UCSD-AML1 (cell line): Measurements from ENCODE around the gene SLIT3.

Source experiments
- DNase-seq: peaks from one replicate; lab custom pipeline; 2025; ENCODE audit not compliant: unreplicated experiment; lab: John Stamatoyannopoulos, UW

SLIT3 gene

DNA sequence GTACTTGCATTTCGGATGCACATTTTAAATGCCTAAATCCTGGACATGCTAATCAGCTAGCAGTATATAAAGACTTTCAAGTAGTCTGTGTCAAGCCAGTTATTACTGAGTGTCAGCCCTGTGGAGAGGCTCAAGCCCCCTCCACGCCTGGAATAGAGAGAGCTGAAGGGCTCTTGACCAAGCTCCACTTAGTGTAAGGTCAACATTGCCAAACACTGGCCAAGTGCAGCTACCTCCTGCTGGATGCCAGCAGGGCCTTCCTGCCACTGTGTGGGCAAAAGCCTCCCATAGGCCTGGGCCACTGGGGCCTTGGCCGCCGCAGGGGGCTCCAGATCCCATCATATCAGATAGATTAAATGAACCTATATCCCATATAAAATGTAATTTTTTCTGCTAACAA lies 482.4 kb downstream of the SLIT3 start:
- DNase-seq, result no peak

DNA sequence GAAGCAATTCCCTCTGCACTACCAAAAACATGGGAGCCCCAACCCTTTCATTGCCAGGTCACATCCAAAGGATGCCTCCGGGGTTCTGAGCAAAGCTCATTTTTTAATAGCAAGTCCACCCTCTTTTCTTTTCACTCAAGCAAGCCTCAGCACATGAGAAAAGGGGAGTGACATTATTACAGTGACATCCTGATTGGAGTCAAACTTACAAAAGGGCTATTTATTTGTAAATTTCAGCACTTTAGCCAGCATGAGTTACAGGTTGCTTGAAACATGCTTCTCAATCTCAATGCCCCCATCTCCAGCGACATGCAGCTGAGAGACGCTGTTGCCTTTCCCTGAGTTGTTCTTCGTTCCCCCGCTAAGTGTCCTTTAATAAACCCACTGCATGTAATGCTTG lies 483.3 kb downstream of the SLIT3 start:
- DNase-seq, result no peak

DNA sequence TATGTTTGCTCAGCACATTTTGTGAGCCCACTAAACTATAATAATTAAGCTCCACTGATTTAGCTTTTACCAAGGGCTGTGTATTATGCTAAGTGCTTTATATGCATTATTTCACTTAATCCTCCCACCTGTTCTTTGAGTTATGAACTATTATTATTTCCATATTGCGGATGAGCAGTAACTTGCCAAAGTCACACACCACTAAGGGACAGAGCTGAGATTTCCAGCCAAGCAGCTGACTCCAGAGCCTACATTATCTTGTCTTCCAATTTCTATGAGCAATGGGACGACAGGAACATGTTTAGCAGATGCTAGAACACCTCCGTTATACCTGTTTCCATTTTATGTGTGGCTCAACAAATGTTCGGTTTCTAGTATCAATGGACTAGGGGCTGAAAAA lies 484.3 kb downstream of the SLIT3 start:
- DNase-seq, result no peak

DNA sequence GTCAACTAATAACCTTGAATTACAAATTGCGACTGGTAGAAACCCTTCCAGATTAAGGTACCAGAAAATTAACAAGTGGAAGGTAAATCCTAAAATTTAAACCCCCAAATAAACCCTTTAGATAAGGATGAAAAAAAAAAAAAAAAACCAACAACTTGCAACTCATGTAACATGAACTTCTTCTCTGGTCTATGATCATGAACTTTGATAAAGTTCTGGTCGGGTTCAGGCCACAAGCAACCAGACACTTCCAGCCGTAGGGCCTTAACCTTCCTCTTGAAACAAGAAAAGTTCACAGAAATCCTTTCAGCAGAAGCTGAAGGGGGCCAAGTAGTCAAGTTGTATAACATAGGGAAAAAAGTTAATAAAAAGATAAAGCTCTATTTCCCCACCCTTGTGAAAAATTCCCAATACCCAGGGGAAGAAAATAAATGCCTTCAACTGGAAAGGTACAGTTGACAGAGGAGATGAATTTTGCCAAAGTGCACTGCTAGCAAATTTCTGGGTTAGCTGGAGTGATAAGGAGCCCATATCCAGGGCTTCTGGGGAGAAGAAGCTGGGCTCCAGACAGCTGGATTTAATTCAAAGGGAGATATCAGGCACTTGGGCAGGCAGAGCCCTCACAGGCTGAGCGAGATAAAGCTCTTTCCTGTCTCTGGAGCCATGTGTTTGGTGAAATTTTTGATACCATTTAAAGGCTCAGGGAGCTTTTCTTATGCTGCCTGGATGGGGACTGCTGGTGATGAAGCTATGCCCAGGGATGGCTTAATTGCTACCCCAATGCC lies 487.6 kb downstream of the SLIT3 start:
- DNase-seq, result no peak

DNA sequence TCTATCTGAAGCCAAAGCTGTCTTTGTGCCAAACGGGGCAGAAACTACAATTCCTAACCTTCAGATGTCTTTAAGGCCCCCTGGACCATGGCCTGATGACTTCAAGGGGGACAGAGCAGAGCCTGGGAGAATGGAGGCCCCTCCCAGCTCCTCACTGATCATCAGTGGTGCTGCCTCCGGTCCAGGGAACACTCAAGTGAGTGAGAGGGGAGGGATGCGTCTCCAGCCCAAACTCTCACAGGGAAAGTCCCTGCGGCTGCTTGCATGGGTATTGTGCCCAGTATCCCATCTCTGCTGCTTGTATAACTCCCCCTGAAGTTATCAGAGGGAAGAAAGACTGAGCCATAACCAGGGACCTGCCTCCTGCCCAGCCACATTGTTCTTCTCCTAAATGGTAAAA lies 490.3 kb downstream of the SLIT3 start:
- no peak for DNase-seq

DNA sequence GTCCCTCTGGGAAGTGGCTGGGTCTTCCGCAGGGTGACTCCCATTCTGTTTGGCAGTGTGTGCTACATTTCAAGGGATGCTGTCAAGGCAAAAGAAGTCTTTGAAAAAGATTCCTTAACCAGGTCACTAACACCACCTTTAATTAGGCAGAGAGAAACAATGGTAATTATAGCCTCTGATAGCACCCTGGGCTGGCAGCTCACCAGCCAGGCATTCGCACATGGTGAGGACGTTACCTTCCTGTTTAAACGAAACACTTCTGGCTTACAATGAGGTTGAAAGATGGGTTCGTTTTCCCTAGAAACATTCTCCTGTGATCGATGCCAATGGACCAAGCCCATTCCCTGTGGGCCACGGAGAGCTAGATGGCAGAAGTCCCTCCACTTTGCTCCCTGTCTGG lies 491.7 kb downstream of the SLIT3 start:
- DNase-seq, result no peak

DNA sequence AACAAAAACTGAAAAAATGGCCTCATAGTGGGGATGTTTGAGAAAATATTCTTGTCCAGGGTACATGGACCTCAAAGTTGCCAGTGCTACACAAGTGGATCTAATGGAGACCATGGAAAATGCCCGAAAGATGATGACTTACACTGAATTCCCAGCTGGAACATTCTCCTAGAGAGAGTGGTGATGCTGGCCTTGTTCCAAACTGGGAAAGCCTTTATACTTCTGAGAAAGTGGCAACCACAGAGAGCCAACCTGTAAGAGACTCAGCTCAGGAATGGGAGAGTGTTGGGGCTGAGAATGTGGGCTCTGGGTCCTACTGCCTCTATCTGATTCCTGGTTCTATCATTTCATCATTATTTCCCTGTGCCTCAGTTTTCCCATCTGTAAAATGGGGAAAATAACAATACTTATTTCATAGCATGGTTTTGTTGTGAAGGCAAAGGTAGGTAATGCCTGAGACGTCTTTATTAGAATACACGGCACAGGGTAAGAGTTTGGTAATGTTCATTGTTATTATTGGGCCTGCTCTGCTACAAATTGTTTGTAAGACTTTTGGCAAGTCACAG lies 492.8 kb downstream of the SLIT3 start:
- no peak for DNase-seq

DNA sequence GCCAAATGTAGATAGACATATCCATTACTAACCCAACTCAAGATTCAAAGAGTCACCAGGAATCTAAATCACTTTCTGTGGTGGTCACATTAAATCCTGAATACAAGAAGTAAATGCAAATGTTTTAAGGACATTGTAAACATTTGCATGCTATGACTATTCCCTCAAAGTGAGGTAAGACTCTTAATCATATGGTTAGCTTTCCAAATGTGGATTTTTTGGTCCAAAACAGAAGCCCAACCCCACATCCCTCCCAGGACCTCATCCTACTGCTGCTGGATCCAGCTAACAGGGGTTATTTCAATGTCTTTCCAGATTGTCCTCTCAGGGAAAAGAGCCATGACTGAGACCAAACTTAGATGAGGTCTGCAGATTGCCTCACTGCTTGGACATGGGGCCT lies 493.7 kb downstream of the SLIT3 start:
- no peak for DNase-seq

DNA sequence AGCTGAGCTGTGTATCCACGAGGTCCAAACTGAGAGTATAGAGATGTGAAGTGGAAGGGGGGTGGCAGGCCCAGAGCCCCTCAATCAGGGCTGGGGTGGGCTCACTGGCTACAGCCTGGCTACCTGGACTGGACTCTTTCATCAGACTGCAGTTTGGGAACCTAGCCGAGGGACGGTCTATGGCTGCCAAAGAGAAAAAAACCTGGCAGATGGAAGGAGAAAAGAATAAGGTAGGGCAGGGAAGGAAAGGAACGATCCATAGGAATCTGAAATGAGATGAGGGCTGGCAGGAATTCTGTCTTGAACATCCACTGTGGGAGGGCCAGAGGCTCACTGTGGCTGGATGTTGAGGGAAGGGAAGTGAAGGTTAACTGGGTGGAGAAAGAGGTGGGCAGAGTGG lies 497.4 kb downstream of the SLIT3 start:
- DNase-seq, result no peak

DNA sequence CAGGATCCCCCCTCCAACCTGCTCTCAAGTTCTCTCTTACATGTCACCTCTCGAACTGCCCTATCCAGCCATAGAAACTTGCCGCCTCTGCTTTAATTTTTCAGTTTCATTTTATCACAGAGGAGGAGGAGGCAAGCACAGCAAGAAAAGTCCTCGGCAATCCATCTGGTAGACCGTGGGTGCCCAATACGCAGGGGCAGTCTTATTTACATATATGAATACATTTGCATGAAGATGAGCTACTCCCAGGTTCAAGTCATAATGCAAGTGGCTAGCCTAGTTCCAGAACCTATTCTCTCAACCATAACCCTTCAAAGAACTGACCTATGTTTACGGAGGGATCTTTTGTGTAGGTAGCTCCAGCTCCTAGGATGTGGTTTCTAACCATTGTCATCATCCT lies 498.6 kb downstream of the SLIT3 start:
- no peak for DNase-seq

DNA sequence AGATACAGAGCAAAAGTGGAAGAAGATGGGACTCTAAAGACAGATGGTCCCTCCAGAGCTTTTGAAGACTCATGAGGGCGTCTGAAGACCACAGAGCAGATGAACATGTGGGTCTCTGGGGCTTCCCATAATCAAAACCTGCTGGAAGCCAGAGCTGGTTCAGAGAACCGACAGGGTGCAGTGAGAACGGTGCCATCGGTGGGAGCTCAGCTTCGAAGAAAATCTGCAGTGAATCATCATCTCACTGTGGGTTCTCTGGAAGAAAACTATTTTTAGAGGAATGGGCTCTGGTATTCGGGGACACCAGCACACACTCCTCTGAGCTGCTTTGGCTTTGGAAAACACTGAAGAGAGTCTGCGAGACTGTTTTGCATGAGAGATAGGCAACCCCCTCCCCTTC lies 499.4 kb downstream of the SLIT3 start:
- no peak for DNase-seq

DNA sequence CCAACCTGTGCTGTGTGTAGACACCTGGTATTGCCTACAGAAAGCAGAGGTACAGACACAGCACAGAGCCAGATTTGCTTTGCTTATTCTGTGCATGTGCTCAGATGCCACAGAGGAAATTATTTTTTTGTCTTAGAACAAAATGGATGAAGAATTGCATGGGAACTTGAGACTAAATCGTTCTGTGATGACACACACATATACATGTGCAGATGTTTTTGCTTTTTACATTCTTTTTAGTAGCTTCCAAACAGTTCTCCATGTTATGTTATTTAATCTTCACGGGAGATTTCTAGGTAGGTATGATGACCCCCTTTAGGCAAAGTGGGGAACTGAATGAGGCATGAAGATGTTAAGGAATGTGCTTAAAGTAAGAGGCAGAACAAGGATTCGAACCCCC lies 500.2 kb downstream of the SLIT3 start:
- no peak for DNase-seq

DNA sequence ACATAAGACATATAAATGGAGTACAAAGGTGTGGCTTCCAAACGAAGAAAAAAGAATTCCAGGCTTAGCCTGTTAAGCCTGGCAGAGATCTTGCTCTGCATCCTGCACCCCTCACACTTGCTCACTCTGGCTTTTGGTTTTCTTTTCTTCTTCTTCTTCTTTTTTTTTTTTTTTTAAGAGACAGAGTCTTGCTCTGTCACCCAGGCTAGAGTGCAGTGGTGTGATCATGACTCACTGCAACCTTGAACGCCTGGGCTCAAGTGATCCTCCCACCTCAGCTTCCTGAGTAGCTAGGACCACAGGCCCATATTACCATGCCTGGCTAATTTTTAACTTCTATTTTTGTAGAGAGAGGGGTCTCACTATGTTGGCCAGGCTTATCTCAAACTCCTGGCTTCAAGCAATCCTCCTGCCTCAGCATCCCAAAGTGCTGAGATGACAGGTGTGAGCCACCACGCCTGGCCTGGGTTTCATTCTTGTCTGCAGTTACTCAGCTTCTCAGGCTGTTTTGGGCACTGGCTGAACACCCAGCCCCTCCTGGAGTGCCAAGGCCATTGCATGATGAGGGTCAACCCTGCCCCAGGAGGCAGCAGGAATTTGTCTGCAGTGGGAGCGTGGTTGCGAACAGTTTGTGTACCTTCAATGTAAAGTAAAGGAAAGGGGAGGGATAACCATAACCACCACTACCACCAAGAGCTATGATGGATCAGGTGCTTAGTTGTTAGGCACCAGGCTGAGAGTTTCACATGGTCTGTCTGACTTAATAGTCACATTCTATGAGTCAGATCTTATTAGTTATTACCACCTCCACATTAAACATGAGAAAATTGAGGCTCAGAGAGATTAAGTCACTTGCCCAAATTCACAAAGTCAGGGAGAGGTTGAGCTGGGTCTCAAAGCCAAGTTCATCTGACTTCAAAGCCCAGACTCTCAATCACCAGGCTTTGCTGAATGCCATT lies 502.6 kb downstream of the SLIT3 start:
- no peak for DNase-seq

DNA sequence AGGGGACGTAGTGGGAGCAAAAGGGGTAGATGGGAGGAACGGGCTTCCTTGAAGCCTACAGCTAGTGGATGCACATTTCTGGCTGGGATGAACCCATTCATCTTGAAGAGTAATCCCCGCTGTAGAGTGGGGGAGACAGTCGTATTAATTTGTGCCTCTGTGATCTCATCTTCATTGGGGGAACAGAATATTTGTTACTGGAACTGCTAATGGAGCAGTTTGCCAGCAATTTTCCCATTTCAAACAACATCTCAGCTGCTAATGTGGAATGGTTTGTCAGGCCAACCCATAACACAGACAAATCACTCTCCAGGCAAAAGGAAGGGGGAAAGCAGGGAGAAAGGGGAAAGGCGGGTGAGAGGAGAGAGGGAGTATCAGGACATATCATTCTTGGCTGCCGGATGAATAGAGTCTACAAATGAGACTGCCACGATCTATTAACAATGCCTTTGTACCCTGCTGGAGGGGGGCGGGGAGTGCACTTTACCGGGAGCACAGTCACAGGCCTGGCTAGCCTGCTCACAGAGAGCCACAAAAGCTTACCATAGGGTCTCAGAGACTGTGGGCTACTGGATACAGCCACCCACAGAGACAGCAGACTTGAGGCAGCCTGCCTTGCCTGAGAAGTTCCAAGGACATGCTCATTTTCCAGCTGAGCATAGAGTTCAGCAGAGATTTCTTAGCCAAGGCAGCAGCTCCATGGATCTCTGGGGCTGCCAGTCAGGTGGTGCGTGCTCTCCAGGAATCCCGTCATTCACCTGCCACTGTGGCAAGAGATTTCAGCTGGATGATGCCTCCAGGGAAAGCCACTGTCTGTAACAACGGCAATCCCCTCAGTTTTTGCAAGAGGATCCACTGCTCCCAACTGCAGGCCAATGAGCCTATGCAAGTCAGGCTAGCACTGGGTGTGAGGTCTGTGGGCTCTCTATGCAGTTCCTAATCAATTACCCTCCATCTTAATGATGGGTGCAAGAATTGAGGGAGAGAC lies 504.1 kb downstream of the SLIT3 start:
- DNase-seq, result no peak

DNA sequence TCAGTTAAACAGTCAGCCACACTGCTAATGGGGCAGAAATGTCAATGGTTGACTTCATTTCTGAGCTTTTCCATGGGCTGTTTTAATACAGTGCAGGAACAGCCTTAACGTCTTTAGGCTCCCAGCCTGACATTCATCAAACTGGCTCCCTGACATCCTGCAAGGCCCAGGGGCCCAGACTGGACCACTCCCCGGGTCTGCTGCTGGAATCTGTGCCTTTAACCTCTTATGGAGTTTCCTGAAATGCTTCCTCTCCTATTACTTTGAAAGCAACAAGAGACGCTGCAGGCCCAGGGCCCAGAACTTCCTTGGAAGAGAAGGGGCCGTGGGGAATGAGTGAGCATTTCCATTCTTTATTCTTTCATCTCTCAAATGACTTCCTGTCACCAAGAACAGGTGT lies 504.9 kb downstream of the SLIT3 start:
- no peak for DNase-seq

DNA sequence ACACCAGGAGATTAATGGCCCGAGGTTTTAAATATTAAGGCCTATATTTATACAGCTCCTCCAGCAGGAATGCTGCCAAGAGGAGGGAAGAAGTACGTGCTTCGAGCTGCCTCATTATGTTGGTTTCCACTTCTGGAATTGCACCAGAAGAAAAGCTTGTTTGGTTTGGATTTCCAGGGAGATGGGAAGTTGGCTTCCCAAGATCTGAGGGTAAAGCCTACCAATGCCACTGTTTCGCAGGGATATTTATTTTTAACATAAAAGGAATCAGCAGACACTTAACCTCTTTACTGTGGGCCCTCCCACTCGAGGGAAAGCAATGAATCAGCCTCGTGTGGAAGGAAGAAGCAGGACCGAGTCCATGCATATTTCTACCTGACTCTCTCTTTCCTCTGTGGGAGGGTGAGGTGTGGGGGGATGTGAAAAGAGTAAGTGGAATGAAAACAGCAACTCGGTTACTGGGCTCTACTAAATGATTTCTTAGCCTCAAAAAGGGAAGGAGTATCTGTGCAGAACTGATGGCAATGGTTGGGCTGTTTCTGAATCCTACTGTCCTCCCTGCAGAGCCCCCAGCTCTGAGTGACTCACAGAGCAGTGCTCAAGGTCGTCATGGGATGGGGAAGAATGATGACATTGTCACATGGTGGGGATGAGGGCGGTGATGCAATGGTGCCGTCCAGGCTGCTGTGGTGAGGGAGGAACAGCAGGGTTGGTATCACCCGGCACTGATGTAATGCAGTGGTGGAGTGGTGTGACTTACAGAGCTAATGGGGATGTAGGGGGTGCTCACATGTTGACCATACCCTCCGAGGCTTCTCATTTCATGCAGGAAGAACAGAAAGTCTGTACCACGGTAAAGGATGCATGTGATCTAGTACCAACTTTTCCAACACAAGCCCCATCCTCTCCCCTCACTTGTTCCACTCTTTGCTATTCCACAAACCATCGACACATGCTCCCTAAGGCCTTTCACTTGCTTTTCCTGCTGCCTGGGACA lies 506.8 kb downstream of the SLIT3 start:
- DNase-seq, result peak; percentile 25

DNA sequence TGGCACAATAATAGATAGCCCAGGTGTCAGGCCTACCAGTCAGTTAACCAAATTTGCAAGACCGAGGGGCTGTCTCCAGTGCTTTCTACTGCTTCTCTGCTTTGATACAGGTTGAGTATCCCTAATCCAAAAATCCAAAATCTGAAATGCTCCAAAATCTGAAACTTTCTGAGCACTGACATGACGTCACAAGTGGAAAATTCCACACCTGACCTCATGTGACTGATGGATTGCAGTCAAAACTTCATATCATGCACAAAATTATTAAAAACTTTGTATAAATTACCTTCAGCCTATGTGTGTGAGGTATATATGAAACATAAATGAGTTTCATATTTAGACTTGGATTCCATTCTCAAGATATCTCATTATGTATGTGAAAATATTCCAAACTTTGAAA lies 508.3 kb downstream of the SLIT3 start:
- DNase-seq, result no peak

DNA sequence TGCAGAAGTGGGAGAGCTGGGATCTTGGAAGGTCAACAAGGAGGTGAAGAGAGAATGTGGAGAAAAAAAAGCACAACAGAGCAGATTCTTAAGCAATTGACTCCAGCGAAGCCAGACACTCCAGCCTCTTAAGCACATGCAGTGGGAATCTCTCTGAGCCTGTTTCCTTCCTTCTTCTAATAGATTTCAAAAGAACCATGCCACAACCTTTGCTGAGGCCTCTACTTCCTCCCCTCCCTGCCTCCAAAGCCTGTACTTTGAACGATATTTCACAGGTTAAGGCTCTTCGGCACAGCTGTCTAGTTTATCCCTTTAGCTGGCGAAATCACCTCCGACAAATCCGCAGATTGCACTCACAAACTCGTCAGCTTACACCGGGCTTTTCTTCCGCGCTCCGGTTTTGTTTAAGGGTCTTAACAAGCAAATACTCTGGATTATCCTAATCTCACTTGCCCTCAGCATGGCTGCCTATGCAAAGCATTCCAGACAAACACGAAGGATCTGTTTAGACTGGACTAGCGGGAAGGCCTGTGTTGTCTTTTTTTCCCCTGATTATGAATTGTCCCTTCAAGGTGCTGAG lies 510.2 kb downstream of the SLIT3 start:
- no peak for DNase-seq

DNA sequence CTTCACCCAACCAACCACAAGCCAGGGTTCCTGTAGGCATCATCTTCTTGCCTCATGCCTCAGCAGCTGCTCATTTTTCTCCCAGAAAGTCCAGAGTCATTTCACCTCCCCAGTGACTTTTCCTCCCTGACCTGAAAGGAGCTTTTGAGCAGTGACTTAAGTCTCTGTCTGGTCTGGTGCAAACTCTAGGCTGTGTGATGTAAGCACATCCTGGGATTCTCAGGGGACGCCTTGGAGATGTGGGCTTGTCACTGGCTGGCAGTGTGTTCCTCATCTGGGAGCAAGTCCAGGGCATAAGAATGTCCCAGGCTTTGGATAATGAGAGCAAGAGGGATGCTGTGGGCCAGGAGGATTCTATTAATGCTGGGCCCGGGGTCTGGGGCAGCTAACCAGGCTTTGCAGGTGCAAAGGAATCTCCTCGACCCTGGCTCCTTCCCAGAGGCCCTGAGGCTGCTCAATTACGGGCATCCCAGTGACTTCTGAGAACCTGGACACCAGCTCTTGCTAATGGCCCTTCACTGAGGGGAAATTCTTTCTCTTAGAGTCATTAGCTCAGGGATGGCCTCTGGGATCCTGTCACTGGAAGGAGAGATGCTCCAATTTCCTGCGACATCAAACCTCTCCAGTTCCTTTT lies 510.8 kb downstream of the SLIT3 start:
- DNase-seq, result no peak
